Measurements from ENCODE around the gene CCSER1. TPM values are rescaled to one million over a fixed set of nuclear protein-coding genes. Genes with fewer than 3 reads are reported as not detected.

The CCSER1 gene
- total RNA-seq = 0.19 and 0.39 TPM in 2 replicates

DNA sequence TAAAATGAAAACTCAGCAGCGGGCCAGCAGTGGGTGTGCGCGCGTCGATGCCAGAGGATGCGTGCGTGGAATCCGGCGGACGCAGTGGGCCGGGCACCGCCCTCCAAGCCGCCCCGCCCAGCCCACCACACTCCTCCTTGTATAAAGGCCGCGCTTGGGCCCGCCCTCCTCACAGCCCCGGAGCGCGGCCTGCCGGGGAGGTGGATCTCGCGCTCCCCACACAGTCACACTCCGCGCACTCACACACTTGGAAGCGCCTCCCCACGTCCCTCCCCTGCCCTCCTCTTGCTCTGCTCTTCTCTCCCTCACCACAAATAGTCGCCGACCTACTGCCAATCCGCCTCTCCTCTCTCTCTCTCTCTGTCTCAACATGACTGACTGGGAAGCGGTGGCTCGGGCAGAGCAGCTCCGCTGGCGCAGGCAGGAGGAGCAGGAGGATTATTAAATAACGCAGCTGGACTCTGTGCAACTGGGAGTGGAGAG lies at the start of gene CCSER1:
TSS of gene CCSER1 (plus strand) at position 172 of the 483 bp plus-strand sequence.

Other genes starting within 250 kb of the CCSER1 start
- gene MMRN1, start 232.5 kb upstream of the CCSER1 start, total RNA-seq = not detected in 2 replicates

Data from hair follicular keratinocyte (primary cell).